B cell (primary cell): ENCODE data around the gene PIGZ. TPM values are rescaled to one million over a fixed set of nuclear protein-coding genes. Genes with fewer than 3 reads are reported as not detected.

ENCODE experiments used
- ATAC-seq: fragments of 200-7000 bp; cut with Tn5 transposase; one replicate; pipeline ENCODE4 v1.10.0; 2021; ENCODE audit warnings: low read depth, mild to moderate bottlenecking, moderate number of reproducible peaks, moderate library complexity
- CTCF ChIA-PET: fragments of 350-600 bp; sonication (Branson Sonifier 250); formaldehyde crosslinking; loops from one replicate; lab custom pipeline; 2021; ENCODE audit warnings: antibody characterized with exemption, inconsistent platforms; lab: Charles Lee
- POLR2A ChIA-PET: fragments of 350-600 bp; sonication (Branson Sonifier 250); formaldehyde crosslinking; loops from one replicate; lab custom pipeline; 2021; ENCODE audit warnings: antibody characterized with exemption; lab: Charles Lee
- DNase-seq: peaks from one replicate; pipeline ENCODE4 v3.0.0; 2013
- H2AFZ ChIP-seq: 2 replicates; pipeline ENCODE4 v1.6.1; 2012; ENCODE audit warnings: mild to moderate bottlenecking, low read depth, low read length; ENCODE audit not compliant: insufficient read depth, poor library complexity, severe bottlenecking
- H3K27ac ChIP-seq, 2 donors: 1 replicate in 1 of 2; 2 replicates in 1 of 2; pipeline ENCODE4 v1.5.1; 2012 to 2013; ENCODE audit warnings: low read length in 2 of 2, mild to moderate bottlenecking in 2 of 2, moderate library complexity in 1 of 2
- H3K27me3 ChIP-seq, 4 experiments: fragments of 200-600 bp in 1 of 4; sonication (generic) in 1 of 4; replicated peaks in 1 of 4; 1 replicate in 2 of 4; 2 replicates in 2 of 4; pipeline versions ENCODE4 v1.6.1 to v1.7.0; 2013 to 2016; ENCODE audit warnings: low read length in 3 of 4, mild to moderate bottlenecking in 2 of 4, mixed read lengths in 1 of 4, moderate library complexity in 1 of 4; ENCODE audit not compliant: insufficient read depth in 4 of 4, control insufficient read depth in 3 of 4; ENCODE audit errors: control extremely low read depth in 1 of 4
- H3K36me3 ChIP-seq, 2 experiments: replicated peaks in 1 of 2; 1 replicate in 1 of 2; 2 replicates in 1 of 2; pipeline versions ENCODE4 v1.6.1 to v1.7.1; 2013; ENCODE audit warnings: low read length in 1 of 2; ENCODE audit not compliant: insufficient read depth in 2 of 2, control insufficient read depth in 1 of 2; ENCODE audit errors: control extremely low read depth in 1 of 2, extremely low read depth in 1 of 2
- H3K4me1 ChIP-seq, 2 donors: fragments of 200-600 bp in 1 of 2; sonication (generic) in 1 of 2; 1 replicate in 1 of 2; 2 replicates in 1 of 2; pipeline versions ENCODE4 v1.5.1 to v1.6.1; 2013 to 2017; ENCODE audit warnings: low read length in 2 of 2; ENCODE audit not compliant: control insufficient read depth in 2 of 2, insufficient read depth in 2 of 2
- H3K4me2 ChIP-seq: replicated peaks from 2 replicates; pipeline ENCODE3; 2012; ENCODE audit warnings: mild to moderate bottlenecking, low read depth, low read length; ENCODE audit not compliant: poor library complexity, severe bottlenecking
- H3K4me3 ChIP-seq, 5 experiments: fragments of 200-600 bp in 1 of 5; sonication (generic) in 1 of 5; 1 replicate in 3 of 5; 2 replicates in 2 of 5; pipeline versions ENCODE4 v1.5.1 to v1.7.0; 2011 to 2016; ENCODE audit warnings: low read length in 4 of 5, mild to moderate bottlenecking in 4 of 5, low read depth in 2 of 5, control low read depth in 1 of 5, moderate library complexity in 1 of 5; ENCODE audit not compliant: insufficient read depth in 1 of 5; ENCODE audit errors: control extremely low read depth in 1 of 5, extremely low read depth in 1 of 5
- H3K79me2 ChIP-seq: fragments of 200-600 bp; sonication (generic); one replicate; pipeline ENCODE4 v1.6.0; 2016; ENCODE audit warnings: low read length; ENCODE audit not compliant: control insufficient read depth, insufficient read depth
- H3K9ac ChIP-seq: fragments of 200-600 bp; sonication (generic); 2 replicates; pipeline ENCODE4 v1.6.1; 2017; ENCODE audit warnings: mild to moderate bottlenecking, low read length, moderate library complexity
- H3K9me3 ChIP-seq, 3 donors: one replicate each; pipeline versions ENCODE4 v1.6.1 to v1.7.1; 2013; ENCODE audit warnings: low read length in 2 of 3; ENCODE audit not compliant: control insufficient read depth in 2 of 3, insufficient read depth in 1 of 3; ENCODE audit errors: control extremely low read depth in 1 of 3
- H4K20me1 ChIP-seq: 2 replicates; pipeline ENCODE4 v1.6.0; 2012; ENCODE audit warnings: mild to moderate bottlenecking, low read length; ENCODE audit not compliant: insufficient read depth, control insufficient read depth, poor library complexity, severe bottlenecking
- H3K27ac Mint-ChIP-seq: one replicate; pipeline ENCODE4 v1.8.0; 2021; ENCODE audit warnings: mixed read lengths
- H3K27me3 Mint-ChIP-seq: one replicate; pipeline ENCODE4 v1.8.0; 2021; ENCODE audit warnings: mixed read lengths
- H3K4me1 Mint-ChIP-seq: one replicate; pipeline ENCODE4 v1.8.0; 2021; ENCODE audit warnings: mixed read lengths
- H3K4me3 Mint-ChIP-seq: one replicate; pipeline ENCODE4 v1.8.0; 2021; ENCODE audit warnings: mixed read lengths
- H3K9me3 Mint-ChIP-seq: one replicate; pipeline ENCODE4 v1.8.0; 2022; ENCODE audit warnings: mixed read lengths; ENCODE audit not compliant: insufficient read depth
- CTCF ChIP-seq: fragments of 200-600 bp; IDR thresholded peaks from one replicate; pipeline ENCODE4 v1.8.0; 2022; ENCODE audit warnings: antibody characterized with exemption, mild to moderate bottlenecking
- EZH2 ChIP-seq: IDR thresholded peaks from 2 replicates; pipeline ENCODE4 v1.6.1; 2012; ENCODE audit warnings: borderline replicate concordance, low read depth, mild to moderate bottlenecking, moderate library complexity, low read length; ENCODE audit not compliant: insufficient read depth, poor library complexity, severe bottlenecking
- WGBS: methylation state at CpG from one replicate; pipeline ENCODE4 v1.1.5; 2013; ENCODE audit warnings: missing lambda C conversion rate; ENCODE audit not compliant: insufficient coverage; 5-methylcytosine and 5-hydroxymethylcytosine counted together
- intact Hi-C: fragments of 100-400 bp; cut with micrococcal nuclease; formaldehyde crosslinking; loops from one replicate; pipeline ENCODE4 v1.10.0; 2022
- polyA plus RNA-seq: library from polyadenylated mRNA; depleted of rRNA; stranded (reverse); fragments of >200 nt; gene quantifications from 2 replicates; pipeline ENCODE4 v1.2.3, GENCODE V29; 2012
- total RNA-seq, 2 donors: library from RNA; stranded (reverse); fragments of 120-200 nt in 1 of 2; gene quantifications; 1 replicate in 1 of 2; 2 replicates in 1 of 2; pipeline versions ENCODE4 v1.2.3 to v1.2.4, GENCODE V29; 2013 to 2022

The PIGZ gene
- total and polyA plus RNA-seq, 2 donors (not counting 1 experiment from before 2014, with no cell fraction given) = 2.2 to 3.9 TPM

DNA sequence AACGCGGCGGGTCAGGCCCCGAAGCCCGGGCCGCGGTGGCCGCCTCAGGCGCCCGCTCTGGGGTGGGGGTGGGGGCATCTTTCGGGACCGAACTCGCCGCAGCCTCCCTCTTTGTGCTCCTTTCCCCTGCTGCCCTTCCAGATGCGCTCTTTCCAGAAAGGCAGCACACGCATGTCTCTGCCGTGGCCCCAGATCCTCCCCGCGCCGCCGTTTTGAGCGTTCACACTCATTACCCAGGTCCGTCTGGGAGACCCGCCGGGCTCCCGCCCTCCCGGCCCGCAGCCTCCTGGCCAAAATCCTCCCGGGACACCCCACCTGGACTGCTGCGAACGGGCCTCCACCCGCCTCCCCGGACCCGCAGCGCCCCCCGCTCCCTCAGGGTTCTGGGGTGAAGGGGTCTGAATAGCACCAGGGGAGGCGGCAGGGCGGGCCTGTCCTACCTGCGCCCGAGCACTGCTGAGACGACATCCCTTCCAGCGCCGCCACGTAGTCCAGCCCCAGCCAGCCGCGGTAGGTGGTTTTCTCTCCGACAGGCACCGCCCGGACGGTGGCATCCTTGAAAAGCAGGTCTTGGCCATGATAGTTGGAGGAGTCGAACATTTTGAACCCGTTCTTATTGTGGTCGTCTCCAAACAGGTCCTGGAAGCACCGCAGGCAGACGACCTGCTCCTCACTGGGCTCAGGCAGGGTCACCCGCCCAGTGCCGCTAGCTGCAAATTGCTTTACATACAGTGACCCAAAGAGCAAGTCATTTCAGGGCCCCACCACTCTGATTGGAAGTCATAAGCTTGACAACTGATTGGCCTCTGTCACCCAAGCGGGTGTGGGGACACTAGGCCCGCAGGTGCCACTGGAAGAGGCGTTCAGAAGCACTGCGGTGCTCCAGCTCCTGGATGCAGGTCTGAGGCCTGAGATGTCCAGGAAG is 35.1 kb upstream of the PIGZ start:
- TF ChIP-seq CTCF (no peak), EZH2 (no peak)
- Histone ChIP-seq H3K9ac (peak overlapping the region; percentile 63), H3K36me3 (no peaks in the 10 kb centered on the region), H3K79me2 (no peaks in the 10 kb centered on the region), H3K4me3 (peak overlapping the region in 4 of 5 experiments; percentile 24 to 59 (median 57)), H3K27me3 (peaks cover 0 to 16% (median 4%) of the 10 kb centered on the region in 4 experiments), H4K20me1 (no peaks in the 10 kb centered on the region), H3K4me2 (peak overlapping the region; percentile 96), H3K27ac (peak overlapping the region in 1 of 2 donors; percentile 30), H2AFZ (peak overlapping the region; percentile 89), H3K4me1 (peaks cover 7 to 13% of the 10 kb centered on the region in 2 donors), H3K9me3 (peaks cover 0 to 6% (median 0%) of the 10 kb centered on the region in 3 donors)
- peak overlapping the region; percentile 85 for H3K27ac Mint-ChIP-seq
- ChIA-PET CTCF (interaction anchor here (0.7 to 7.2 kb wide), 11 partner anchors 10 to 188 kb away, joined by 3 to 64 read pairs (median 5); partner anchors contain the start of genes MELTF and NCBP2), POLR2A (interaction anchor here (0.7 to 2.9 kb wide), 2 partner anchors 19 to 26 kb away, joined by 4 to 13 read pairs; partner anchors contain the start of gene MELTF)
- peak overlapping the region; percentile 87 for H3K4me3 Mint-ChIP-seq
- WGBS = 26% methylated on average over 54 of the region's 61 CpGs
- peak; percentile 1 for ATAC-seq
- peaks cover 16% of the 10 kb centered on the region for H3K27me3 Mint-ChIP-seq
- intact Hi-C loops = loop anchor here (1.0 to 2.0 kb wide), 2 partner anchors 25 to 184 kb away; no protein-coding TSS in a partner anchor
- DNase-seq = no peak
- no peaks in the 10 kb centered on the region for H3K9me3 Mint-ChIP-seq
- peaks cover 15% of the 10 kb centered on the region for H3K4me1 Mint-ChIP-seq
